ENCODE measurements around the gene ECHS1. TPM values are rescaled to one million over a fixed set of nuclear protein-coding genes. Genes with fewer than 3 reads are reported as not detected.
"Not testable (repeated sequence)": the region's sequence is repeated elsewhere in the genome, so short reads cannot be mapped to it uniquely, and the experiment has no call there.

The ECHS1 gene
- total RNA-seq, 1 donor from 2014 or later = 127 TPM

DNA sequence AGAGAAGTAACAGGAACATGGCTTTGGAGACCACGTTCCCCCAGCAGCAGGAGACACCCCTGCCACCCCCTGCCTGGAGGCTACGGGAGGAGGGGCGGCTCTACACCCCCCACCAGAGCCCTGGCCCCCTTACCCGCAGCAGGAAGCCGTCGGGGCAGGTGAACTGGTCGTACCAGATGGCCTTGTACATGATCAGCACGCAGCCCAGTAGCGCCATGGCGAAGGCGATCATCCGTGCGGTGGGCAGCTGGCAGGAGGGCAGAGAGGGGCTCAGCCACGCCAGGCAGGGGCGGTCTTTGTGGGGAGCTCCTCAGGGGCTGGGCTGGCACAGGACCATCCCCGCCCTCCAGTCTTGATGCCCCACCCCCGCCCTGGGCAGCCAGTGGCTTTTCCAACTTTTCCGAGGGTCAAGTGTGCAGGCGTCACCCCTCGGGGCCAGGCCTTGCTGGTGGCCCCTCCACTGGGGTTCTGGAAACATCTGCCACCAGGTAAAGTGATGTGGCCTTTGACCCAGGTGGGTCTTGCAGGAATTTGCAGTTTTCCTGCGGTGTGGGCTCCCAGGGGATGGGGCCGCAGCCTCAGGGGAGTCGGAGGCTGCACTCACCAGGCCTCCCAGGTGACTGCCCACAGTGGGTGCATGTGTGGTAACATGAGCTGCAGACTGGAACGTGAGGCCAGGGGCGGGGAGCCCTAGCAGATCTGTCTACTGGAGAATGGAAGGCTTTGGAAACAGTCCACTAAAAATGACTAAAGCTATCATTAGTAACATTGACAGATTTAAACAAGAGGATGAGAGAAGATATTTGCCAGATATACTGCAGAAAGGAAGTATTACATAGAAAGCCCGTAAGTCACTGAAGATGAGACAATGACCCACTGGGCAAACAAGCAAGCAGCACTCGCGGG lies 46.2 kb downstream of the ECHS1 start:
- DNase-seq (ENCODE audit: low read depth) = no peak
- Histone ChIP-seq H3K4me3 (ENCODE audit: low read depth, low read length) (no peak overlapping the region), H3K36me3 (ENCODE audit: control insufficient read depth, insufficient read depth, low read length) (no peaks in the 10 kb centered on the region), H3K27me3 (ENCODE audit: control insufficient read depth, insufficient read depth, low read length) (peaks cover 49% of the 10 kb centered on the region)
- TF ChIP-seq, protein P1, sequence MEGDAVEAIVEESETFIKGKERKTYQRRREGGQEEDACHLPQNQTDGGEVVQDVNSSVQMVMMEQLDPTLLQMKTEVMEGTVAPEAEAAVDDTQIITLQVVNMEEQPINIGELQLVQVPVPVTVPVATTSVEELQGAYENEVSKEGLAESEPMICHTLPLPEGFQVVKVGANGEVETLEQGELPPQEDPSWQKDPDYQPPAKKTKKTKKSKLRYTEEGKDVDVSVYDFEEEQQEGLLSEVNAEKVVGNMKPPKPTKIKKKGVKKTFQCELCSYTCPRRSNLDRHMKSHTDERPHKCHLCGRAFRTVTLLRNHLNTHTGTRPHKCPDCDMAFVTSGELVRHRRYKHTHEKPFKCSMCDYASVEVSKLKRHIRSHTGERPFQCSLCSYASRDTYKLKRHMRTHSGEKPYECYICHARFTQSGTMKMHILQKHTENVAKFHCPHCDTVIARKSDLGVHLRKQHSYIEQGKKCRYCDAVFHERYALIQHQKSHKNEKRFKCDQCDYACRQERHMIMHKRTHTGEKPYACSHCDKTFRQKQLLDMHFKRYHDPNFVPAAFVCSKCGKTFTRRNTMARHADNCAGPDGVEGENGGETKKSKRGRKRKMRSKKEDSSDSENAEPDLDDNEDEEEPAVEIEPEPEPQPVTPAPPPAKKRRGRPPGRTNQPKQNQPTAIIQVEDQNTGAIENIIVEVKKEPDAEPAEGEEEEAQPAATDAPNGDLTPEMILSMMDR (IDR thresholded peaks at IDR 0.05; ENCODE audit: insufficient read depth, low read length, poor library complexity, severe bottlenecking) = no peak

DNA sequence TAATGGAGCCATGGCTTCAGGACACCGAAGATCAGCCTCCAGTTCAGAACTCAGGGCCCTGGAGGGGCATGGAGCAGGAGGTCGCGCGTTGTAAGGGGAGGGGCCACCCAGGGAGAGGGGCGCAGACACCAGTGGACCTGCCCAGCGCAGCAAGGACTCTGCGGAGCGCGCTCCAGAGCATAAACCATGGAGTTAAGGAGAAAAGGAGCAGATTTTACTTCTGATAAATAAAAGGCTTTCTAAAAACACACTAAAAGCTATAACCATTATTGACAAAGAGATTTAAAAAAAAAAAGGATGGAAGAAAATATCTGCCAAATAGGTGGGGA lies 47.0 kb downstream of the ECHS1 start:
- TF ChIP-seq, protein P1 (IDR thresholded peaks at IDR 0.05; ENCODE audit: insufficient read depth, low read length, poor library complexity, severe bottlenecking) = no peak

DNA sequence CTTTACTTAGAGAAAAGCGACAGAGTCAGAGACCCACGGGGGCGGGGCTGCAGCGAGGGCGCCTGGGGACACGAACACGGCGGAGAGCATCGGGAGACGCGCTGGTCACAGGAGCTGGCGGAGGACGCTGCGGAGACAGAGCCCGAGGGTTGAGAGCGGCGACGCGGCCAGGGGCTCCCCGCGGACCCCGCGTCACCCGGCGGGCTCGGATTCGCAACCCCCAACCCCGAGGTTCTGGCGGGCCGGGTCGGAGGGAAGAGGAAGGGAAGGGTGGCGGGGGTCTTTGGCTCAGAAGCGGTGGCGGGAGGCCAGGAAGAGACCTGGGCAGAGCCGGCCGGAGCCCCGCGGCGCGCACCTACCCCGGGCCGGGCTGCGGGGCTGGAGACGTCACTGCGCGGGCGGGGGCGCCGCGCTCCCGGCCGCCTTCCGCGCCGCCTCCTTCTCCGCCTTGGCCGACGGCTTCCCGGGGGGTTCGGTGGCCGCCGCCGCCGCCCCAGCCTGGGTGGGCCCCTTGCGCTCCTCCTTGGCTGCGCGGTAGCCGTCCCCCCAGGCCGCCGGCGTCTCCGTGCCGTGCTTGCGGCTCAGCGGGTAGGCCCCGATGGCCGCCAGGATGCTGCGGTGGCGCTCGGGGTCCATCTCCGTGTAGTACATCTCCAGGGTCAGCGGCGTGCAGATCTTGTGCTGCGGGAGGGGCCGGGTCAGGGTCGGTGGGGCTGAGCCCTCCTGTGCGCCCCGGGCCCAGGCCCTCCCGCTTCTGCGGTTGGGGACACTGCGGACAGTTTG lies 47.5 kb downstream of the ECHS1 start:
- TF ChIP-seq, protein P1 (IDR thresholded peaks at IDR 0.05; ENCODE audit: insufficient read depth, low read length, poor library complexity, severe bottlenecking) = no peak
- Histone ChIP-seq H3K36me3 (ENCODE audit: control insufficient read depth, insufficient read depth, low read length) (no peaks in the 10 kb centered on the region), H3K4me3 (ENCODE audit: low read depth, low read length) (peak overlapping the region; percentile 44), H3K27me3 (ENCODE audit: control insufficient read depth, insufficient read depth, low read length) (peaks cover 42% of the 10 kb centered on the region)
- DNase-seq (ENCODE audit: low read depth) = no peak

More for the DNA sequence above, 47.0 kb downstream of the ECHS1 start:
- DNase-seq (ENCODE audit: low read depth) = no peak
- H3K36me3 ChIP-seq (ENCODE audit: control insufficient read depth, insufficient read depth, low read length) = no peaks in the 10 kb centered on the region
- peaks cover 45% of the 10 kb centered on the region for H3K27me3 ChIP-seq (ENCODE audit: control insufficient read depth, insufficient read depth, low read length)
- H3K4me3 ChIP-seq (ENCODE audit: low read depth, low read length) = peak overlapping the region; percentile 44

DNA sequence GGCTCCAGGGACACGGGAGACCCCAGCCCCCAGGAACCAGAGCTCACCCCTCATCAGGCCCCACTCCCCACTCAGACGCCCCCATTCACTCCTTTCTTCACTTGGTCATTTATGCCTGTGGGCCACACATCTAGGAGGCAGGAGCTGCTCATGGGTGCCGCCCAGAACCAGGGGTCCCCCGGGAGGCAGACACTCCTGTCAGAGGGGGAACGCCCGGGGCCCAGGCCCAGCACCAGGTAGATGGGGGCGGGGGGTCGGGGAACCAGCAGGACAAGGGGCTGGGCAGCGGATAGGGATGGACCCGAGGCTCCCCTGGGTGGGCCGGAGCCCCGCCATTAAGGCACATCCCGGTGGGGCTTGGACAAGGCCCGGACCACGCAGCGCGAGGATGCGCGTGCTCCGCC lies 48.3 kb downstream of the ECHS1 start:
- DNase-seq (ENCODE audit: low read depth) = no peak
- no peak overlapping the region for H3K4me3 ChIP-seq (ENCODE audit: low read depth, low read length)
- TF ChIP-seq, protein P1 (IDR thresholded peaks at IDR 0.05; ENCODE audit: insufficient read depth, low read length, poor library complexity, severe bottlenecking) = no peak
- peaks cover 42% of the 10 kb centered on the region for H3K27me3 ChIP-seq (ENCODE audit: control insufficient read depth, insufficient read depth, low read length)
- no peaks in the 10 kb centered on the region for H3K36me3 ChIP-seq (ENCODE audit: control insufficient read depth, insufficient read depth, low read length)

DNA sequence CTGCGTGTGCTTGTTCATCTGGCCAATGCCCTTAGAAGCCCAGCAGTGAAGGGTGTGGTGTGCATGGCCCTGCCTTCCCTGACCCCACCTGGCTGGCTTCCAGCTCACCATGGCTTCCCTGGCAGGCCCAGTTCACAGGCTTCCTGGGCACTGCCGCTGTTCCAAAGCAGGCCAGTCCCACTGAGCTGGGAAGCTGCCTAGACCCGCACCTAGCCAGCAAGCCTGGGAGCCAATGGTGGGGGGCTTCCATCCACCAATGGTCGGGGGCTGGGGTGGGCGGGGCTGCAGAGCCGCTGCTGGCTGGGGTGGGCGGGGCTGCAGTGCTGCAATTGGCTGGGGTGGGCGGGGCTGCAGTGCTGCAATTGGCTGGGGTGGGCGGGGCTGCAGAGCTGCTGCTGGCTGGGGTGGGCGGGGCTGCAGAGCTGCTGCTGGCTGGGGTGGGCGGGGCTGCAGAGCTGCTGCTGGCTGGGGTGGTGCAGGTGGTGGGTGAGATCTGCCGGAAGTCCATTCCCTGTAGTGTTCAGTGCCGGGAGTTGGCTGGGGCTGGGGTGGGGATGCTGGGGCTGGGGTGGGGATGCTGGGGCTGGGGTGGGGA lies 48.9 kb downstream of the ECHS1 start:
- H3K4me3 ChIP-seq (ENCODE audit: low read depth, low read length) = peak overlapping the region; percentile 30
- H3K27me3 ChIP-seq (ENCODE audit: control insufficient read depth, insufficient read depth, low read length) = peaks cover 45% of the 10 kb centered on the region
- no peak for DNase-seq (ENCODE audit: low read depth)
- no peaks in the 10 kb centered on the region for H3K36me3 ChIP-seq (ENCODE audit: control insufficient read depth, insufficient read depth, low read length)
- TF ChIP-seq, protein P1 (IDR thresholded peaks at IDR 0.05; ENCODE audit: insufficient read depth, low read length, poor library complexity, severe bottlenecking) = no peak

DNA sequence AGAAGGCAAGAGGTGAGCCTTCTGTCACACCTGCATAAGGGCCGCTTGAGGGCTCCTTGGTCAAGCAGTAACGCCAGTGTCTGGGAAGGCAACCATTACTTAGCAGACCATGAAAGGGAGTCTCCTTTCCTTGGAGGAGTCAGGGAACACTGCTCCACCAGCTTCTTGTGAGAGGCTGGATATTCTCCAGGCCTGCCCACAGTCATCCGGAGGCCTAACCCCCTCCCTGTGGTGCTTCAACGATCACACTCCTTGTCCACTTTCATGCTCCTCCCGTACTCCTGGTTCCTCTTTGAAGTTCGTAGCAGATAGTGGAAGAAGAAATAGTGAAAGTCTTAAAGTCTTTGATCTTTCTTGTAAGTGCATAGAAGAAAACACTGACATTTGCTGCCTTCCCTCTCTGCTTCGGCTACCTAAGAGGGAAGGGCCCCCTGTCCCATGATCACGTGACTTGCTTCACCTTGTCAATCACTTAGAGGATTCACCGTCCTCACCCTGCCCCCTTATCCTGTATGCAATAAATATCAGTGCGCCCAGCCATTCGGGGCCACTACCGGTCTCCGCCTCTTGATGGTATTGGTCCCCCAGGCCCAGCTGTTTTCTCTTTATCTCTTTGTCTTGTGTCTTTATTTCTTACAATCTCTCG lies 51.0 kb downstream of the ECHS1 start:
- not testable (repeated sequence) for H3K36me3 ChIP-seq (ENCODE audit: control insufficient read depth, insufficient read depth, low read length); H3K4me3 ChIP-seq (ENCODE audit: low read depth, low read length); DNase-seq (ENCODE audit: low read depth)
- H3K27me3 ChIP-seq (ENCODE audit: control insufficient read depth, insufficient read depth, low read length) = peaks cover 30% of the 10 kb centered on the region

DNA sequence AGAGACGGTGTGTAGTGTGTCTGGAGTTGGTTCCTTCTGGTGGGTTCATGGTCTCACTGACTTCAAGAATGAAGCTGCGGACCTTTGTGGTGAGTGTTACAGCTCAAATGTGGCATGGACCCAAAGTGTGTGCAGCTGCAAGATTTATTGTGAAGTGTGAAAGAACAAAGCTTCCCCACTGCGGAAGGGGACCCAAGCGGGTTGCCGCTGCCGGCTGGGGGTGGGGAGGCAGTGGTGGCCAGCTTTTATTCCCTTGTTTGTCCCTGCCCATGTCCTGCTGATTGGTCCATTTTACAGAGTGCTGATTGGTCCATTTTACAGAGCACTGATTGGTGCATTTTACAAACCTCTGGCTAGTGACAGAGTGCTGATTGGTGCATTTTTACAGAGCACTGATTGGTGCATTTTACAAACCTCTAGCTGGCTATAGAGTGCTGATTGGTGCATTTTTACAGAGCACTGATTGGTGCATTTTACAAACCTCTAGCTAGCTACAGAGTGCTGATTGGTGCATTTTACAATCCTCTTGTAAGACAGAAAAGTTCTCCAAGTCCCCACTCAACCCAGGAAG lies 52.2 kb downstream of the ECHS1 start:
- not testable (repeated sequence) for H3K36me3 ChIP-seq (ENCODE audit: control insufficient read depth, insufficient read depth, low read length); DNase-seq (ENCODE audit: low read depth); H3K4me3 ChIP-seq (ENCODE audit: low read depth, low read length)
- H3K27me3 ChIP-seq (ENCODE audit: control insufficient read depth, insufficient read depth, low read length) = peaks cover 18% of the 10 kb centered on the region

Data from kidney epithelial cell (primary cell).